Esophagus squamous epithelium (tissue), 4 donors: ENCODE results near the gene SMIM35.

ENCODE experiments used
- CTCF ChIP-seq, 6 experiments: fragments of 450-650 bp in 4 of 6; fragments of 200-600 bp in 2 of 6; sonication (generic) in 2 of 6; IDR thresholded peaks; one replicate each; pipeline ENCODE4 v1.5.1; 2016 to 2019; ENCODE audit warnings: antibody characterized with exemption in 6 of 6, mild to moderate bottlenecking in 4 of 6, moderate library complexity in 4 of 6
- POLR2A ChIP-seq, 4 donors: fragments of 450-650 bp; IDR thresholded peaks; one replicate each; pipeline ENCODE4 v1.6.1; 2017; ENCODE audit warnings: antibody characterized with exemption in 4 of 4, mild to moderate bottlenecking in 4 of 4, moderate library complexity in 3 of 4

GRCh38 chr11:117976445-117976844, 110.3 kb downstream of the SMIM35 start:
- TF ChIP-seq CTCF (IDR thresholded peaks at IDR 0.05) (no peak), POLR2A (IDR thresholded peaks at IDR 0.05) (no peak)
